Smooth muscle cell (in vitro differentiated cells): ENCODE data around the gene KIF5A. TPM values are rescaled to one million over a fixed set of nuclear protein-coding genes. Genes with fewer than 3 reads are reported as not detected.
"Not testable (repeated sequence)": the region's sequence is repeated elsewhere in the genome, so short reads cannot be mapped to it uniquely, and the experiment has no call there.

Source experiments
- DNase-seq: peaks from one replicate; lab custom pipeline; 2025; ENCODE audit not compliant: unreplicated experiment; lab: John Stamatoyannopoulos, UW
- H2AFZ ChIP-seq: fragments of 200-600 bp; sonication (generic); 2 replicates; pipeline ENCODE4 v1.6.0; 2016; ENCODE audit warnings: antibody characterized with exemption, low read depth, mild to moderate bottlenecking
- H3F3A ChIP-seq: fragments of 200-600 bp; sonication (generic); 2 replicates; pipeline ENCODE4 v1.6.0; 2017; ENCODE audit warnings: antibody characterized with exemption, low read depth
- H3K27ac ChIP-seq: fragments of 200-600 bp; sonication (generic); 2 replicates; pipeline ENCODE4 v1.5.1; 2016; ENCODE audit warnings: low read depth, mild to moderate bottlenecking
- H3K27me3 ChIP-seq: fragments of 200-600 bp; sonication (generic); 2 replicates; pipeline ENCODE4 v1.6.1; 2016; ENCODE audit warnings: low read depth, mild to moderate bottlenecking
- H3K36me3 ChIP-seq: fragments of 200-600 bp; sonication (generic); 2 replicates; pipeline ENCODE4 v1.5.1; 2016; ENCODE audit warnings: low read depth
- H3K4me1 ChIP-seq: fragments of 200-600 bp; sonication (generic); 2 replicates; pipeline ENCODE4 v1.5.1; 2016; ENCODE audit warnings: low read depth
- H3K4me2 ChIP-seq: fragments of 200-600 bp; sonication (generic); 2 replicates; pipeline ENCODE4 v1.6.0; 2016; ENCODE audit warnings: mild to moderate bottlenecking
- H3K4me3 ChIP-seq: fragments of 200-600 bp; sonication (generic); 2 replicates; pipeline ENCODE4 v1.5.1; 2016; ENCODE audit warnings: mild to moderate bottlenecking
- H3K79me2 ChIP-seq: fragments of 200-600 bp; sonication (generic); 2 replicates; pipeline ENCODE4 v1.6.0; 2016; ENCODE audit warnings: low read depth, mild to moderate bottlenecking
- H3K9ac ChIP-seq: fragments of 200-600 bp; sonication (generic); 2 replicates; pipeline ENCODE4 v1.6.0; 2016; ENCODE audit warnings: low read depth
- H3K9me3 ChIP-seq: fragments of 200-600 bp; sonication (generic); replicated peaks from 2 replicates; pipeline ENCODE4 v1.5.1; 2016; ENCODE audit warnings: low read depth
- H4K20me1 ChIP-seq: fragments of 200-600 bp; sonication (generic); 2 replicates; pipeline ENCODE4 v1.6.0; 2016; ENCODE audit warnings: low read depth
- CTCF ChIP-seq: fragments of 200-600 bp; sonication (generic); IDR thresholded peaks from 2 replicates; pipeline ENCODE4 v1.5.1; 2017; ENCODE audit warnings: borderline replicate concordance, mild to moderate bottlenecking, antibody characterized with exemption; ENCODE audit not compliant: insufficient read depth, poor library complexity, severe bottlenecking
- WGBS: methylation state at CpG from one replicate; pipeline ENCODE4 v1.1.7; 2016; ENCODE audit warnings: low lambda C conversion rate; 5-methylcytosine and 5-hydroxymethylcytosine counted together
- polyA plus RNA-seq: library from polyadenylated mRNA; unstranded; fragments of >200 nt; fragmentation: Nextera tagmentation; extraction: Ambion mirVana; gene quantifications from 2 replicates; pipeline ENCODE4 v1.2.1, GENCODE V29; 2016
- total RNA-seq: library from RNA; depleted of rRNA; stranded (reverse); fragments of >200 nt; gene quantifications from 2 replicates; pipeline ENCODE4 v1.2.3, GENCODE V29; 2014

KIF5A gene
- total and polyA plus RNA-seq, 2 experiments from 2014 or later: 0.34 to 2.8 TPM

- no peak for DNase-seq
- H3K79me2 ChIP-seq: peaks cover 22% of the 10 kb centered on the region
- H3K36me3 ChIP-seq: peaks cover 5% of the 10 kb centered on the region
- peaks cover 18% of the 10 kb centered on the region for H3K4me1 ChIP-seq
- H3K4me3 ChIP-seq: no peak overlapping the region
- 94% methylated on average over 11 of the region's 11 CpGs for WGBS
- H4K20me1 ChIP-seq: peaks cover 41% of the 10 kb centered on the region
- no peak overlapping the region for H3K4me2 ChIP-seq
- no peaks in the 10 kb centered on the region for H3K27me3 ChIP-seq
- no peak for TF ChIP-seq CTCF
- H3K27ac ChIP-seq: peak overlapping the region; percentile 98
- no peak overlapping the region for H2AFZ ChIP-seq
- peaks cover 69% of the 10 kb centered on the region for H3F3A ChIP-seq
- H3K9me3 ChIP-seq: no peaks in the 10 kb centered on the region
- no peak overlapping the region for H3K9ac ChIP-seq
Measured at GRCh38 chr12:57516617-57517153, 33.2 kb upstream of the KIF5A start.

GRCh38 chr12:57517187-57517586 lies 32.7 kb upstream of the KIF5A start:
- peaks cover 24% of the 10 kb centered on the region for H3K4me1 ChIP-seq
- H4K20me1 ChIP-seq: peaks cover 38% of the 10 kb centered on the region
- no peaks in the 10 kb centered on the region for H3K9me3 ChIP-seq
- peaks cover 22% of the 10 kb centered on the region for H3K79me2 ChIP-seq
- H3K4me3 ChIP-seq: no peak overlapping the region
- H3K36me3 ChIP-seq: peaks cover 5% of the 10 kb centered on the region
- H3K27me3 ChIP-seq: no peaks in the 10 kb centered on the region
- no peak for DNase-seq
- no peak for TF ChIP-seq CTCF
- WGBS: 12% methylated on average over 1 of the region's 1 CpG
- H3K4me2 ChIP-seq: no peak overlapping the region
- H3K27ac ChIP-seq: peak overlapping the region; percentile 98
- H3K9ac ChIP-seq: no peak overlapping the region
- H3F3A ChIP-seq: peaks cover 69% of the 10 kb centered on the region
- H2AFZ ChIP-seq: no peak overlapping the region

GRCh38 chr12:57517718-57518117 lies 32.1 kb upstream of the KIF5A start:
- peaks cover 66% of the 10 kb centered on the region for H3F3A ChIP-seq
- peak overlapping the region; percentile 89 for H3K4me3 ChIP-seq
- not testable (repeated sequence) for H2AFZ ChIP-seq, H3K9me3 ChIP-seq, H3K27me3 ChIP-seq, H3K9ac ChIP-seq, DNase-seq, H3K36me3 ChIP-seq
- H3K4me1 ChIP-seq: peaks cover 25% of the 10 kb centered on the region
- peak overlapping the region; percentile 88 for H3K4me2 ChIP-seq
- 96% methylated on average over 10 of the region's 10 CpGs for WGBS
- peaks cover 22% of the 10 kb centered on the region for H3K79me2 ChIP-seq
- peaks cover 38% of the 10 kb centered on the region for H4K20me1 ChIP-seq
- H3K27ac ChIP-seq: peak overlapping the region; percentile 98

GRCh38 chr12:57518176-57518919 lies 31.5 kb upstream of the KIF5A start:
- Histone ChIP-seq H3K36me3 (peaks cover 5% of the 10 kb centered on the region), H3K9ac (peak overlapping the region; percentile 23), H3K9me3 (no peaks in the 10 kb centered on the region), H3K27ac (peak overlapping the region; percentile 98), H3K27me3 (no peaks in the 10 kb centered on the region), H3F3A (peaks cover 68% of the 10 kb centered on the region), H2AFZ (no peak overlapping the region), H3K79me2 (peaks cover 25% of the 10 kb centered on the region), H3K4me2 (peak overlapping the region; percentile 88), H3K4me3 (peak overlapping the region; percentile 89), H3K4me1 (peaks cover 25% of the 10 kb centered on the region), H4K20me1 (peaks cover 41% of the 10 kb centered on the region)
- 84% methylated on average over 8 of the region's 8 CpGs for WGBS
- TF ChIP-seq CTCF: no peak
- DNase-seq: no peak
